GM12878 (cell line): Measurements from ENCODE around the gene TEFM. TPM values are rescaled to one million over a fixed set of nuclear protein-coding genes. Genes with fewer than 3 reads are reported as not detected.

Experiments
- ATAC-seq: fragments of 200-7000 bp; cut with Tn5 transposase; 3 replicates; pipeline ENCODE4 v1.9.1; 2020; ENCODE audit warnings: mild to moderate bottlenecking, moderate library complexity
- BruUV-seq: library from RNA; stranded (reverse); fragments of 400-500 nt; replicated peaks from 2 replicates; lab custom pipeline; 2021; lab: Mats Ljungman, UMichigan
- CTCF ChIA-PET: fragments of 300-600 bp; sonication (Branson Sonifier 250); formaldehyde crosslinking; extraction: SDS; loops from one replicate; lab custom pipeline; 2021; ENCODE audit warnings: inconsistent platforms; lab: Yijun Ruan, JAX
- POLR2A ChIA-PET: fragments of 350-600 bp; formaldehyde crosslinking; extraction: SDS; loops from one replicate; lab custom pipeline; 2021; ENCODE audit warnings: inconsistent platforms; lab: Charles Lee
- RAD21 ChIA-PET: fragments of 300-600 bp; sonication (Branson Sonifier 250); formaldehyde crosslinking; loops from one replicate; lab custom pipeline; 2023; ENCODE audit warnings: antibody characterized with exemption; ENCODE audit not compliant: unreplicated experiment; lab: Charles Lee
- SMC1A ChIA-PET: fragments of 300-600 bp; sonication (Branson Sonifier 250); formaldehyde crosslinking; loops from one replicate; lab custom pipeline; 2023; ENCODE audit not compliant: unreplicated experiment, uncharacterized antibody; lab: Charles Lee
- DNase-seq: peaks from one replicate; pipeline ENCODE4 v3.0.0-alpha.2; 2011; ENCODE audit warnings: low read depth, low spot score
- FAIRE-seq: peaks from 3 replicates; lab custom pipeline; 2011; peaks lifted over from hg19 to GRCh38; lab: Jason Lieb, UNC
- H2AFZ ChIP-seq: 2 replicates; pipeline ENCODE4 v1.6.0; 2011; ENCODE audit warnings: low read depth, low read length, control low read depth; ENCODE audit not compliant: control insufficient read depth
- H3K27ac ChIP-seq: 2 replicates; pipeline ENCODE4 v1.5.1; 2011; ENCODE audit warnings: control low read depth; ENCODE audit not compliant: control insufficient read depth, insufficient read depth
- H3K27me3 ChIP-seq, 2 experiments: replicated peaks in 1 of 2; 2 replicates each; pipeline versions ENCODE4 v1.6.0 to v1.6.1; 2011; ENCODE audit warnings: low read length in 1 of 2; ENCODE audit not compliant: control insufficient read depth in 2 of 2, insufficient read depth in 2 of 2
- H3K36me3 ChIP-seq, 2 experiments: 2 replicates each; pipeline ENCODE4 v1.5.1; 2011; ENCODE audit warnings: low read length in 1 of 2; ENCODE audit not compliant: control insufficient read depth in 2 of 2, insufficient read depth in 2 of 2
- H3K4me1 ChIP-seq: 2 replicates; pipeline ENCODE4 v1.6.1; 2011; ENCODE audit warnings: mild to moderate bottlenecking, low read length, moderate library complexity, mixed read lengths; ENCODE audit not compliant: control insufficient read depth, insufficient read depth
- H3K4me2 ChIP-seq: 2 replicates; pipeline ENCODE4 v1.6.0; 2011; ENCODE audit warnings: control low read depth; ENCODE audit not compliant: control insufficient read depth, insufficient read depth
- H3K4me3 ChIP-seq: fragments of 200-600 bp; sonication (generic); 2 replicates; pipeline ENCODE4 v1.5.1; 2016
- H3K79me2 ChIP-seq: 2 replicates; pipeline ENCODE4 v1.6.0; 2011; ENCODE audit warnings: low read length; ENCODE audit not compliant: control insufficient read depth, insufficient read depth
- H3K9ac ChIP-seq: 2 replicates; pipeline ENCODE4 v1.8.0; 2011; ENCODE audit warnings: low read length, control low read depth, mixed read lengths; ENCODE audit not compliant: control insufficient read depth, insufficient read depth
- H3K9me3 ChIP-seq: replicated peaks from 3 replicates; pipeline ENCODE4 v1.5.1; 2011; ENCODE audit warnings: mild to moderate bottlenecking, low read length; ENCODE audit not compliant: control insufficient read depth, insufficient read depth
- H4K20me1 ChIP-seq: 2 replicates; pipeline ENCODE4 v1.6.0; 2011; ENCODE audit not compliant: control insufficient read depth, insufficient read depth
- CBX5 ChIP-seq: sonication (generic); IDR thresholded peaks from 2 replicates; pipeline ENCODE4 v1.6.1; 2016; ENCODE audit warnings: low read depth, moderate library complexity, mild to moderate bottlenecking, inconsistent platforms
- KDM1A ChIP-seq: fragments of 200-600 bp; sonication (generic); IDR thresholded peaks from 2 replicates; pipeline ENCODE4 v1.6.1; 2016; ENCODE audit warnings: borderline replicate concordance
- MYC ChIP-seq: IDR thresholded peaks from 2 replicates; pipeline ENCODE4 v1.6.1; 2011; ENCODE audit warnings: mild to moderate bottlenecking, low read length, moderate library complexity, inconsistent platforms; ENCODE audit not compliant: insufficient read depth, insufficient replicate concordance, insufficient read length, severe bottlenecking
- PAX8 ChIP-seq: fragments of 450-650 bp; IDR thresholded peaks from 2 replicates; pipeline ENCODE4 v1.6.1; 2017; ENCODE audit warnings: mild to moderate bottlenecking, moderate library complexity
- PBX3 ChIP-seq: IDR thresholded peaks from 2 replicates; pipeline ENCODE4 v1.6.1; 2011; ENCODE audit warnings: mild to moderate bottlenecking, low read depth, low read length, moderate library complexity; ENCODE audit not compliant: insufficient replicate concordance
- TCF3 ChIP-seq: IDR thresholded peaks from 2 replicates; pipeline ENCODE4 v1.6.1; 2012; ENCODE audit warnings: low read depth, mild to moderate bottlenecking, low read length, borderline replicate concordance; ENCODE audit not compliant: insufficient read depth
- WGBS: methylation state at CpG from one replicate; pipeline ENCODE4 v1.1.6; 2016; ENCODE audit warnings: low lambda C conversion rate; ENCODE audit not compliant: insufficient replicate concordance, insufficient coverage; ENCODE audit errors: missing lambda C conversion rate; 5-methylcytosine and 5-hydroxymethylcytosine counted together
- in situ Hi-C: fragments of 300-500 bp; cut with MboI; formaldehyde crosslinking; loops from 9 replicates; pipeline ENCODE4 v1.14.3; 2018; ENCODE audit warnings: mixed read lengths
- intact Hi-C: fragments of 100-400 bp; cut with micrococcal nuclease; formaldehyde crosslinking; loops from one replicate; pipeline ENCODE4 v1.14.2; 2022; ENCODE audit not compliant: unreplicated experiment
- polyA plus RNA-seq, 11 experiments: library from polyadenylated mRNA; depleted of rRNA in 4 of 11; unstranded in 6 of 11; stranded (reverse) in 5 of 11; fragments of >200 nt; fragmentation: Nextera tagmentation in 4 of 11; fragmentation: Illumina TruSeq in 1 of 11; extraction: Ambion mirVana in 4 of 11; extraction: Trizol in 1 of 11; gene quantifications; 1 replicate in 1 of 11; 2 replicates in 10 of 11; pipeline versions ENCODE4 v1.2.1 to v1.2.3, GENCODE V29; 2011 to 2016; ENCODE audit warnings: inconsistent platforms in 2 of 11, missing spikeins in 2 of 11, low read depth in 1 of 11
- total RNA-seq, 4 experiments: library from RNA; depleted of rRNA in 3 of 4; stranded (reverse); fragments of >200 nt in 3 of 4; fragmentation: Illumina TruSeq in 1 of 4; extraction: Trizol in 1 of 4; gene quantifications; 2 replicates each; pipeline versions ENCODE4 v1.2.1 to v1.2.3, GENCODE V29; 2013 to 2021
- TF ChIP-seq, protein P1 (sequence below): fragments of 450-650 bp; IDR thresholded peaks from 2 replicates; pipeline ENCODE4 v1.6.1; 2017; ENCODE audit warnings: mild to moderate bottlenecking, low read depth, inconsistent platforms; ENCODE audit not compliant: poor library complexity, severe bottlenecking

The TEFM gene
- total and polyA plus RNA-seq, 10 of the 15 experiments (the other 5 are each of a cell fraction or from before 2014, with no cell fraction given) = 11.5 to 57.1 (median 28.6) TPM

DNA sequence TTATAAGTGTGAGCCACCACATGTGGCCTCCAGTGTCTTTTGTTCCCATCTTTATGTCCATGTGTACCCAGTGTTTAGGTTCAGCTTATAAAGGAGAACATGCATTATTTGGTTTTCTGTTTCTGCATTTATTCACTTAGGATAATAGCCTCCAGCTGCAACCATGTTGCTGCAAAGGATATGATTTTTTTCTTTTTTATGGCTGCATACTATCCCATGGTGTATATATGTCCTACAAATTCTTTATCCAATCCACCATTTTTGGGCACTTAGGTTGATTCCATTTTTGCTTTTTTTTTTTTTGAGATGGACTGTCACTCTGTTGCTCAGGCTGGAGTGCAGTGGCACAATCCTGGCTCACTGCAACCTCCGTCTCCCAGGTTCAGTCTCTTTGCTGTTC is 41.4 kb downstream of the TEFM start (continued):
- TF ChIP-seq MYC (no peak), PAX8 (no peak), PBX3 (no peak), TCF3 (no peak)
- TF ChIP-seq, protein P1, sequence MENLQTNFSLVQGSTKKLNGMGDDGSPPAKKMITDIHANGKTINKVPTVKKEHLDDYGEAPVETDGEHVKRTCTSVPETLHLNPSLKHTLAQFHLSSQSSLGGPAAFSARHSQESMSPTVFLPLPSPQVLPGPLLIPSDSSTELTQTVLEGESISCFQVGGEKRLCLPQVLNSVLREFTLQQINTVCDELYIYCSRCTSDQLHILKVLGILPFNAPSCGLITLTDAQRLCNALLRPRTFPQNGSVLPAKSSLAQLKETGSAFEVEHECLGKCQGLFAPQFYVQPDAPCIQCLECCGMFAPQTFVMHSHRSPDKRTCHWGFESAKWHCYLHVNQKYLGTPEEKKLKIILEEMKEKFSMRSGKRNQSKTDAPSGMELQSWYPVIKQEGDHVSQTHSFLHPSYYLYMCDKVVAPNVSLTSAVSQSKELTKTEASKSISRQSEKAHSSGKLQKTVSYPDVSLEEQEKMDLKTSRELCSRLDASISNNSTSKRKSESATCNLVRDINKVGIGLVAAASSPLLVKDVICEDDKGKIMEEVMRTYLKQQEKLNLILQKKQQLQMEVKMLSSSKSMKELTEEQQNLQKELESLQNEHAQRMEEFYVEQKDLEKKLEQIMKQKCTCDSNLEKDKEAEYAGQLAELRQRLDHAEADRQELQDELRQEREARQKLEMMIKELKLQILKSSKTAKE = no peak
- TF ChIP-seq, all 136 proteins: peak for 0

GRCh38 chr17:30858556-30859250 is 47.3 kb downstream of the TEFM start:
- in situ Hi-C loops = no loop called here
- no peak for FAIRE-seq
- Histone ChIP-seq H3K79me2 (no peaks in the 10 kb centered on the region), H3K9ac (no peak overlapping the region), H3K4me2 (no peak overlapping the region), H3K27me3 (no peaks in the 10 kb centered on the region), H3K4me3 (no peak overlapping the region), H3K9me3 (no peaks in the 10 kb centered on the region), H3K27ac (no peak overlapping the region), H2AFZ (no peak overlapping the region), H4K20me1 (no peaks in the 10 kb centered on the region), H3K36me3 (peaks cover 0 to 10% of the 10 kb centered on the region in 2 experiments; a peak in 3 of 4 replicates), H3K4me1 (no peaks in the 10 kb centered on the region)
- intact Hi-C loops = no loop called here
- no TSS peak for BruUV-seq
- DNase-seq = no peak
- POLR2A ChIA-PET = no interaction called here
- over 99% methylated on average over 9 of the region's 9 CpGs for WGBS
- TF ChIP-seq KDM1A (no peak), CBX5 (no peak)
- no peak for ATAC-seq
- SMC1A ChIA-PET = interaction anchor here (0.9 kb wide), 1 partner anchor 18 kb away, joined by 5 read pairs; no protein-coding TSS in a partner anchor
- CTCF ChIA-PET = interaction anchor here (0.8 kb wide), 1 partner anchor 44 kb away, joined by 4 read pairs; no protein-coding TSS in a partner anchor
- RAD21 ChIA-PET = no interaction called here
